ENCODE measurements around the gene PDGFRB. TPM values are rescaled to one million over a fixed set of nuclear protein-coding genes. Genes with fewer than 3 reads are reported as not detected.

Gene PDGFRB
- total and polyA plus RNA-seq, 12 donors = 15.5 to 101 (median 42.9) TPM

GRCh38 chr5:150075806-150076205, 79.8 kb downstream of the PDGFRB start:
- no peak for TF ChIP-seq CTCF (IDR thresholded peaks at IDR 0.05)
- no peak overlapping the region for H3K27ac ChIP-seq
- peaks cover 0 to 5% (median 0%) of the 10 kb centered on the region in 11 donors for H3K9me3 ChIP-seq
- WGBS, 2 donors = 86 to 89% methylated on average over 4 of the region's 4 CpGs
- intact Hi-C loops (cut with DNase I) = no loop called here
- no peak for ATAC-seq
- no peaks in the 10 kb centered on the region for H3K27me3 ChIP-seq
- DNase-seq = no peak
- peaks cover 0 to 98% (median 0%) of the 10 kb centered on the region in 9 donors for H3K36me3 ChIP-seq
- H3K4me3 ChIP-seq = no peak overlapping the region
- H3K4me1 ChIP-seq = peaks cover 0 to 16% (median 0%) of the 10 kb centered on the region in 9 donors

GRCh38 chr5:150075233-150075632, 80.4 kb downstream of the PDGFRB start:
- peaks cover 0 to 5% (median 0%) of the 10 kb centered on the region in 11 donors for H3K9me3 ChIP-seq
- WGBS, 2 donors = 70 to 91% methylated on average over 4 of the region's 4 CpGs
- no peak for TF ChIP-seq CTCF (IDR thresholded peaks at IDR 0.05)
- peaks cover 0 to 98% (median 0%) of the 10 kb centered on the region in 9 donors for H3K36me3 ChIP-seq
- DNase-seq (no peak), ATAC-seq (no peak)
- H3K4me1 ChIP-seq = peaks cover 0 to 16% (median 0%) of the 10 kb centered on the region in 9 donors
- intact Hi-C loops (cut with DNase I) = no loop called here
- no peak overlapping the region for H3K27ac ChIP-seq
- H3K27me3 ChIP-seq = no peaks in the 10 kb centered on the region
- no peak overlapping the region for H3K4me3 ChIP-seq

GRCh38 chr5:150073677-150074076, 82.0 kb downstream of the PDGFRB start:
- no peak overlapping the region for H3K27ac ChIP-seq
- H3K27me3 ChIP-seq = no peaks in the 10 kb centered on the region
- no peak for TF ChIP-seq CTCF (IDR thresholded peaks at IDR 0.05)
- no peak overlapping the region for H3K4me3 ChIP-seq
- DNase-seq = no peak
- H3K36me3 ChIP-seq = peaks cover 0 to 97% (median 0%) of the 10 kb centered on the region in 9 donors
- H3K9me3 ChIP-seq = peaks cover 0 to 5% (median 0%) of the 10 kb centered on the region in 11 donors
- ATAC-seq = no peak
- intact Hi-C loops (cut with DNase I) = no loop called here
- WGBS, 2 donors = 79 to 89% methylated on average over 3 of the region's 3 CpGs
- peaks cover 0 to 26% (median 0%) of the 10 kb centered on the region in 9 donors for H3K4me1 ChIP-seq

GRCh38 chr5:150073086-150073625, 82.5 kb downstream of the PDGFRB start:
- Histone ChIP-seq H3K4me1 (peaks cover 0 to 31% (median 0%) of the 10 kb centered on the region in 9 donors), H3K27ac (no peak overlapping the region), H3K9me3 (peaks cover 0 to 5% (median 0%) of the 10 kb centered on the region in 11 donors), H3K27me3 (no peaks in the 10 kb centered on the region), H3K36me3 (peaks cover 0 to 97% (median 0%) of the 10 kb centered on the region in 9 donors), H3K4me3 (no peak overlapping the region)
- WGBS, 2 donors = 81 to 88% methylated on average over 5 of the region's 5 CpGs
- peak in 1 of 2 donors; percentile 5 for DNase-seq
- no peak for TF ChIP-seq CTCF (IDR thresholded peaks at IDR 0.05)
- no peak for ATAC-seq
- intact Hi-C loops (cut with DNase I) = no loop called here
